H9 (cell line): ENCODE data around the gene HOXD12. TPM values are rescaled to one million over a fixed set of nuclear protein-coding genes. Genes with fewer than 3 reads are reported as not detected.

Source experiments
- DNase-seq: peaks from one replicate; pipeline ENCODE4 v3.0.0-alpha.2; 2017
- H2AFZ ChIP-seq: one replicate; pipeline ENCODE4 v1.6.1; 2013; ENCODE audit warnings: mild to moderate bottlenecking, low read length, control low read depth, moderate library complexity
- H2AK5ac ChIP-seq: 2 replicates; pipeline ENCODE4 v1.6.1; 2013; ENCODE audit warnings: low read length, control low read depth, mixed read lengths; ENCODE audit not compliant: insufficient read length
- H2BK120ac ChIP-seq: one replicate; pipeline ENCODE4 v1.6.1; 2013; ENCODE audit warnings: low read depth, mild to moderate bottlenecking, low read length, control low read depth, inconsistent platforms; ENCODE audit not compliant: poor library complexity, severe bottlenecking
- H2BK12ac ChIP-seq: 2 replicates; pipeline ENCODE4 v1.6.1; 2013; ENCODE audit warnings: low read length, control low read depth, mixed read lengths, low read depth; ENCODE audit not compliant: insufficient read length
- H2BK15ac ChIP-seq: 2 replicates; pipeline ENCODE4 v1.6.1; 2013; ENCODE audit warnings: low read depth, low read length, control low read depth
- H2BK20ac ChIP-seq: one replicate; pipeline ENCODE4 v1.6.1; 2013; ENCODE audit warnings: low read depth, mild to moderate bottlenecking, low read length, control low read depth, inconsistent platforms; ENCODE audit not compliant: poor library complexity, severe bottlenecking
- H2BK5ac ChIP-seq: 2 replicates; pipeline ENCODE4 v1.6.1; 2013; ENCODE audit warnings: low read length, control low read depth, mixed read lengths; ENCODE audit not compliant: insufficient read length
- H3K14ac ChIP-seq: 2 replicates; pipeline ENCODE4 v1.6.1; 2013; ENCODE audit warnings: low read length, control low read depth; ENCODE audit not compliant: insufficient read depth
- H3K18ac ChIP-seq: 2 replicates; pipeline ENCODE4 v1.6.1; 2013; ENCODE audit warnings: low read depth, mild to moderate bottlenecking, mixed read lengths, low read length, control low read depth; ENCODE audit not compliant: insufficient read length
- H3K23ac ChIP-seq: 2 replicates; pipeline ENCODE4 v1.6.1; 2013; ENCODE audit warnings: low read length, control low read depth, mixed read lengths, low read depth; ENCODE audit not compliant: insufficient read length
- H3K23me2 ChIP-seq: 2 replicates; pipeline ENCODE4 v1.6.1; 2013; ENCODE audit warnings: low read depth, mild to moderate bottlenecking, mixed read lengths, low read length, control low read depth; ENCODE audit not compliant: insufficient read length, poor library complexity, severe bottlenecking
- H3K27ac ChIP-seq: 2 replicates; pipeline ENCODE4 v1.5.1; 2013; ENCODE audit warnings: low read length, control low read depth, mixed read lengths, low read depth; ENCODE audit not compliant: insufficient read length
- H3K27me3 ChIP-seq: 2 replicates; pipeline ENCODE4 v1.6.1; 2013; ENCODE audit warnings: low read length, control low read depth, inconsistent platforms; ENCODE audit not compliant: insufficient read depth
- H3K4ac ChIP-seq: 2 replicates; pipeline ENCODE4 v1.6.1; 2013; ENCODE audit warnings: low read depth, mild to moderate bottlenecking, control low read depth, inconsistent platforms, low read length, moderate library complexity
- H3K4me1 ChIP-seq: 2 replicates; pipeline ENCODE4 v1.6.1; 2013; ENCODE audit warnings: low read length, control low read depth, inconsistent platforms; ENCODE audit not compliant: insufficient read depth
- H3K4me2 ChIP-seq: 2 replicates; pipeline ENCODE4 v1.6.1; 2013; ENCODE audit warnings: low read length, control low read depth, mixed read lengths; ENCODE audit not compliant: insufficient read length, insufficient read depth
- H3K56ac ChIP-seq: 2 replicates; pipeline ENCODE4 v1.6.1; 2013; ENCODE audit warnings: low read depth, mild to moderate bottlenecking, mixed read lengths, low read length, control low read depth; ENCODE audit not compliant: insufficient read length
- H3K79me1 ChIP-seq: 2 replicates; pipeline ENCODE4 v1.6.1; 2013; ENCODE audit warnings: low read depth, mild to moderate bottlenecking, moderate library complexity, low read length, control low read depth, inconsistent platforms; ENCODE audit not compliant: insufficient read depth, poor library complexity, severe bottlenecking
- H3K79me2 ChIP-seq: 2 replicates; pipeline ENCODE4 v1.6.1; 2013; ENCODE audit warnings: low read length, control low read depth, inconsistent platforms; ENCODE audit not compliant: insufficient read depth
- H3K9ac ChIP-seq: 2 replicates; pipeline ENCODE4 v1.6.1; 2013; ENCODE audit warnings: low read length, control low read depth, mixed read lengths; ENCODE audit not compliant: insufficient read length; ENCODE audit errors: extremely low read depth
- H3K9me3 ChIP-seq: one replicate; pipeline ENCODE4 v1.6.1; 2013; ENCODE audit warnings: low read depth, low read length, inconsistent platforms; ENCODE audit not compliant: control insufficient read depth
- H3T11ph ChIP-seq: one replicate; pipeline ENCODE4 v1.6.1; 2013; ENCODE audit warnings: mild to moderate bottlenecking, low read length, control low read depth, inconsistent platforms
- H4K20me1 ChIP-seq: one replicate; pipeline ENCODE4 v1.6.1; 2013; ENCODE audit not compliant: control insufficient read depth, insufficient read length, insufficient read depth
- H4K5ac ChIP-seq: 2 replicates; pipeline ENCODE4 v1.6.1; 2013; ENCODE audit warnings: low read depth, mild to moderate bottlenecking, mixed read lengths, low read length, control low read depth; ENCODE audit not compliant: insufficient read length
- H4K8ac ChIP-seq: replicated peaks from 2 replicates; pipeline ENCODE4 v1.6.1; 2013; ENCODE audit warnings: low read length, control low read depth, mixed read lengths, low read depth; ENCODE audit not compliant: insufficient read length
- H4K91ac ChIP-seq: 2 replicates; pipeline ENCODE4 v1.6.1; 2013; ENCODE audit warnings: low read depth, mild to moderate bottlenecking, moderate library complexity, mixed read lengths, low read length, control low read depth; ENCODE audit not compliant: insufficient read length
- H3K27ac Mint-ChIP-seq, 3 experiments: 2 replicates in 2 of 3; 3 replicates in 1 of 3; pipeline ENCODE4 v1.8.0; 2020 to 2021; ENCODE audit warnings: mixed read lengths in 3 of 3, mild to moderate bottlenecking in 1 of 3, moderate library complexity in 1 of 3
- H3K27me3 Mint-ChIP-seq: 2 replicates; pipeline ENCODE4 v1.8.0; 2021; ENCODE audit warnings: low read depth, mild to moderate bottlenecking, moderate library complexity, mixed read lengths
- H3K36me3 Mint-ChIP-seq, 3 experiments: 2 replicates in 2 of 3; 3 replicates in 1 of 3; pipeline ENCODE4 v1.8.0; 2020 to 2021; ENCODE audit warnings: low read depth in 3 of 3, mixed read lengths in 3 of 3; ENCODE audit not compliant: insufficient read depth in 1 of 3
- H3K4me1 Mint-ChIP-seq, 2 experiments: 2 replicates each; pipeline ENCODE4 v1.8.0; 2020; ENCODE audit warnings: mixed read lengths in 2 of 2
- H3K4me3 Mint-ChIP-seq, 2 experiments: 2 replicates in 1 of 2; 3 replicates in 1 of 2; pipeline ENCODE4 v1.8.0; 2020 to 2021; ENCODE audit warnings: mild to moderate bottlenecking in 2 of 2, mixed read lengths in 2 of 2, moderate library complexity in 1 of 2
- H3K9me3 Mint-ChIP-seq, 2 experiments: 2 replicates in 1 of 2; 3 replicates in 1 of 2; pipeline ENCODE4 v1.8.0; 2020; ENCODE audit warnings: mild to moderate bottlenecking in 2 of 2, mixed read lengths in 2 of 2, moderate library complexity in 1 of 2
- WGBS: extraction: QIAGEN DNeasy Blood & Tissue Kit; methylation state at CpG from one replicate; pipeline ENCODE4 v1.1.7; 2013; ENCODE audit warnings: missing lambda C conversion rate, low lambda C conversion rate, mixed read lengths; ENCODE audit not compliant: insufficient read length; ENCODE audit errors: extremely low coverage; 5-methylcytosine and 5-hydroxymethylcytosine counted together
- total RNA-seq: library from RNA; stranded (reverse); gene quantifications from 2 replicates; pipeline ENCODE4 v1.2.1, GENCODE V29; 2021
- TF ChIP-seq, protein P1 (sequence below): fragments of 200-600 bp; sonication (generic); conservative IDR thresholded peaks from 3 replicates; pipeline ENCODE4 v1.8.0; 2021; ENCODE audit warnings: antibody characterized with exemption, mild to moderate bottlenecking

HOXD12 gene
- total RNA-seq, 1 experiment from 2014 or later: not detected

- no peak overlapping the region for H4K91ac ChIP-seq
- peaks cover 98% of the 10 kb centered on the region for H3K27me3 Mint-ChIP-seq
- H4K8ac ChIP-seq: no peak overlapping the region
- no peak overlapping the region for H2BK120ac ChIP-seq
- no peaks in the 10 kb centered on the region for H4K20me1 ChIP-seq
- no peak overlapping the region for H2BK5ac ChIP-seq
- H3K23me2 ChIP-seq: peaks cover 8% of the 10 kb centered on the region
- no CpG with 5 or more reads among the region's 8 CpGs for WGBS
- no peak overlapping the region for H3K4me2 ChIP-seq
- H3K9me3 ChIP-seq: no peaks in the 10 kb centered on the region
- H3K4ac ChIP-seq: no peak overlapping the region
- H3K4me1 Mint-ChIP-seq: peaks cover 2 to 11% of the 10 kb centered on the region in 2 experiments; a peak in 3 of 4 replicates
- H2AK5ac ChIP-seq: no peak overlapping the region
- H2BK15ac ChIP-seq: no peak overlapping the region
- no peaks in the 10 kb centered on the region for H3K79me2 ChIP-seq
- H3K4me1 ChIP-seq: no peaks in the 10 kb centered on the region; the same call in 1 of the 2 replicates
- H3K27me3 ChIP-seq: peaks cover 89% of the 10 kb centered on the region
- H2BK20ac ChIP-seq: no peak overlapping the region
- peaks cover under 1 to 4% of the 10 kb centered on the region in 2 experiments; a peak in 4 of 5 replicates for H3K9me3 Mint-ChIP-seq
- H3K18ac ChIP-seq: no peak overlapping the region
- H3K36me3 Mint-ChIP-seq: no peaks in the 10 kb centered on the region
- H3K4me3 Mint-ChIP-seq: no peak overlapping the region
- no peak for DNase-seq
- H2BK12ac ChIP-seq: no peak overlapping the region
- H3K27ac Mint-ChIP-seq: no peak overlapping the region
- H2AFZ ChIP-seq: no peak overlapping the region
- no peak overlapping the region for H3K23ac ChIP-seq
- no peak overlapping the region for H3T11ph ChIP-seq
- H3K56ac ChIP-seq: no peak overlapping the region
- H4K5ac ChIP-seq: no peak overlapping the region
- no peak overlapping the region for H3K9ac ChIP-seq
- no peaks in the 10 kb centered on the region for H3K79me1 ChIP-seq
- TF ChIP-seq, protein P1, sequence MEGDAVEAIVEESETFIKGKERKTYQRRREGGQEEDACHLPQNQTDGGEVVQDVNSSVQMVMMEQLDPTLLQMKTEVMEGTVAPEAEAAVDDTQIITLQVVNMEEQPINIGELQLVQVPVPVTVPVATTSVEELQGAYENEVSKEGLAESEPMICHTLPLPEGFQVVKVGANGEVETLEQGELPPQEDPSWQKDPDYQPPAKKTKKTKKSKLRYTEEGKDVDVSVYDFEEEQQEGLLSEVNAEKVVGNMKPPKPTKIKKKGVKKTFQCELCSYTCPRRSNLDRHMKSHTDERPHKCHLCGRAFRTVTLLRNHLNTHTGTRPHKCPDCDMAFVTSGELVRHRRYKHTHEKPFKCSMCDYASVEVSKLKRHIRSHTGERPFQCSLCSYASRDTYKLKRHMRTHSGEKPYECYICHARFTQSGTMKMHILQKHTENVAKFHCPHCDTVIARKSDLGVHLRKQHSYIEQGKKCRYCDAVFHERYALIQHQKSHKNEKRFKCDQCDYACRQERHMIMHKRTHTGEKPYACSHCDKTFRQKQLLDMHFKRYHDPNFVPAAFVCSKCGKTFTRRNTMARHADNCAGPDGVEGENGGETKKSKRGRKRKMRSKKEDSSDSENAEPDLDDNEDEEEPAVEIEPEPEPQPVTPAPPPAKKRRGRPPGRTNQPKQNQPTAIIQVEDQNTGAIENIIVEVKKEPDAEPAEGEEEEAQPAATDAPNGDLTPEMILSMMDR: no peak
- H3K14ac ChIP-seq: no peak overlapping the region
- H3K27ac ChIP-seq: no peak overlapping the region
Measured at GRCh38 chr2:176137906-176138305, 38.3 kb downstream of the HOXD12 start.
